OCI-M1 (cell line): ENCODE results near the gene CD47.
A peak's percentile ranks its signal among the peaks of the same experiment; 100 is the strongest.

ENCODE experiments used
- DNase-seq: peaks from one replicate; lab custom pipeline; 2025; lab: John Stamatoyannopoulos, UW

Gene CD47

GRCh38 chr3:108013141-108014055, 77.4 kb downstream of the CD47 start:
- DNase-seq = no peak

GRCh38 chr3:108012304-108012703, 78.5 kb downstream of the CD47 start:
- no peak for DNase-seq

GRCh38 chr3:108011616-108012015, 79.2 kb downstream of the CD47 start:
- DNase-seq = no peak

- DNase-seq = no peak
Measured at GRCh38 chr3:108008931-108009639, 81.7 kb downstream of the CD47 start.

GRCh38 chr3:108008106-108008505, 82.7 kb downstream of the CD47 start:
- no peak for DNase-seq

- no peak for DNase-seq
Measured at GRCh38 chr3:108006881-108007331, 83.9 kb downstream of the CD47 start.

- DNase-seq = peak; percentile 93
Measured at GRCh38 chr3:108006077-108006771, 84.6 kb downstream of the CD47 start.

GRCh38 chr3:108004647-108005046, 86.2 kb downstream of the CD47 start:
- DNase-seq = peak; percentile 73

GRCh38 chr3:108001457-108001856, 89.4 kb downstream of the CD47 start:
- DNase-seq = peak; percentile 5

GRCh38 chr3:107999215-107999775, 91.5 kb downstream of the CD47 start:
- no peak for DNase-seq

- DNase-seq = no peak
Measured at GRCh38 chr3:107997671-107998070, 93.2 kb downstream of the CD47 start.

- no peak for DNase-seq
Measured at GRCh38 chr3:107995823-107996222, 95.0 kb downstream of the CD47 start.

GRCh38 chr3:107994956-107995715, 95.7 kb downstream of the CD47 start:
- DNase-seq = no peak

GRCh38 chr3:107994181-107994580, 96.7 kb downstream of the CD47 start:
- DNase-seq = no peak

GRCh38 chr3:107993771-107994170, 97.1 kb downstream of the CD47 start:
- DNase-seq = no peak
